HEK293 (cell line): ENCODE measurements around the gene PDZD2.

Experiments
- SETDB1 ChIP-seq: IDR thresholded peaks from one replicate; pipeline ENCODE4 v1.6.1; 2017; ENCODE audit warnings: mild to moderate bottlenecking, low read length, moderate library complexity, mixed read lengths; ENCODE audit not compliant: insufficient read length
- ZBTB10 ChIP-seq: fragments of 450-650 bp; formaldehyde crosslinking; IDR thresholded peaks from 2 replicates; pipeline ENCODE4 v1.5.1; 2016; ENCODE audit warnings: missing biosample characterization, missing genetic modification characterization
- ZIC2 ChIP-seq: fragments of 450-650 bp; formaldehyde crosslinking; IDR thresholded peaks from 2 replicates; pipeline ENCODE4 v1.5.1; 2016; ENCODE audit warnings: missing biosample characterization, missing genetic modification characterization
- ZNF112 ChIP-seq: fragments of 450-650 bp; formaldehyde crosslinking; IDR thresholded peaks from 2 replicates; pipeline ENCODE4 v1.5.0; 2017; ENCODE audit warnings: missing biosample characterization, missing genetic modification characterization
- ZNF138 ChIP-seq: fragments of 450-650 bp; formaldehyde crosslinking; IDR thresholded peaks from 2 replicates; pipeline ENCODE4 v1.5.1; 2016; ENCODE audit warnings: missing biosample characterization, missing genetic modification characterization, borderline replicate concordance
- ZNF274 ChIP-seq, 2 experiments: fragments of 200-500 bp in 1 of 2; fragments of 450-650 bp in 1 of 2; sonication (Bioruptor generic) in 1 of 2; formaldehyde crosslinking in 1 of 2; IDR thresholded peaks; 2 replicates each; pipeline versions ENCODE4 v1.5.1 to v1.6.1; 2014 to 2016; ENCODE audit warnings: borderline replicate concordance in 1 of 2, inconsistent platforms in 1 of 2, low read length in 1 of 2, missing biosample characterization in 1 of 2, missing genetic modification characterization in 1 of 2
- TF ChIP-seq, protein P1 (sequence below): fragments of 450-650 bp; formaldehyde crosslinking; IDR thresholded peaks from 2 replicates; pipeline ENCODE4 v1.5.1; 2016; ENCODE audit warnings: missing biosample characterization, missing genetic modification characterization

DNA sequence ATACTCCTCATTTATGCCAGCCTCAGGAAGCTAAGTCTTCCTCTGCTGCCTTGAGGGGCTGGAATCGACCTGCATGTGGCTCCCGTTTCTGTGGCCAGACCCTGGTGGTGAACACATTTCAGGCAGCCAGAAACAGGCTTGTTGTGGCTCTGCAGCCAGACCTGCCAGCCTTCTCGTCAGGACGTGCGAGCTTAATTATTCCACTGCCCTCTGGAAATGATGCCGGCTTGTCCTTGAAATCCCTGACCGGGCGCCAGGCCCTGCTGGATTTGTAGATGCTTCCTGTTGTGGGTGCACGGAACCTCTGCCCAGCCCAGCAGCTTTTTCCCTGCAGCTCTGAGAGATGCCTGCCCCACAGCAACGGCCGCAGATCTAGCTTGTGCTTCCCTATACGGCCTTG lies 41.6 kb downstream of the PDZD2 start:
- TF ChIP-seq SETDB1 (no peak), ZNF274 (IDR thresholded peaks at IDR 0.05; ENCODE audit: low read length) (no peak), ZNF274 (tag by site-specific recombination; IDR thresholded peaks at IDR 0.05; ENCODE audit: borderline replicate concordance) (no peak), ZNF112 (tag by site-specific recombination) (no peak), ZIC2 (tag by site-specific recombination) (no peak), ZBTB10 (tag by site-specific recombination) (no peak), ZNF138 (tag by site-specific recombination) (no peak)
- TF ChIP-seq, protein P1, sequence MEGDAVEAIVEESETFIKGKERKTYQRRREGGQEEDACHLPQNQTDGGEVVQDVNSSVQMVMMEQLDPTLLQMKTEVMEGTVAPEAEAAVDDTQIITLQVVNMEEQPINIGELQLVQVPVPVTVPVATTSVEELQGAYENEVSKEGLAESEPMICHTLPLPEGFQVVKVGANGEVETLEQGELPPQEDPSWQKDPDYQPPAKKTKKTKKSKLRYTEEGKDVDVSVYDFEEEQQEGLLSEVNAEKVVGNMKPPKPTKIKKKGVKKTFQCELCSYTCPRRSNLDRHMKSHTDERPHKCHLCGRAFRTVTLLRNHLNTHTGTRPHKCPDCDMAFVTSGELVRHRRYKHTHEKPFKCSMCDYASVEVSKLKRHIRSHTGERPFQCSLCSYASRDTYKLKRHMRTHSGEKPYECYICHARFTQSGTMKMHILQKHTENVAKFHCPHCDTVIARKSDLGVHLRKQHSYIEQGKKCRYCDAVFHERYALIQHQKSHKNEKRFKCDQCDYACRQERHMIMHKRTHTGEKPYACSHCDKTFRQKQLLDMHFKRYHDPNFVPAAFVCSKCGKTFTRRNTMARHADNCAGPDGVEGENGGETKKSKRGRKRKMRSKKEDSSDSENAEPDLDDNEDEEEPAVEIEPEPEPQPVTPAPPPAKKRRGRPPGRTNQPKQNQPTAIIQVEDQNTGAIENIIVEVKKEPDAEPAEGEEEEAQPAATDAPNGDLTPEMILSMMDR (tag by site-specific recombination) = no peak
